HG03521 (cell line): Measurements from ENCODE around the gene RBM4.
"Not testable (repeated sequence)": the region's sequence is repeated elsewhere in the genome, so short reads cannot be mapped to it uniquely, and the experiment has no call there.

ENCODE experiments used
- ATAC-seq: cut with Tn5 transposase; IDR thresholded peaks from one replicate; pipeline ENCODE4 v1.9.1; 2021; ENCODE audit warnings: mild to moderate bottlenecking, moderate library complexity; ENCODE audit not compliant: unreplicated experiment

Gene RBM4

GRCh38 chr11:66616379-66617154 lies 21.9 kb upstream of the RBM4 start, which contains the start of gene RBM14:
Gene RBM14, plus strand, starts transcription at chr11:66616630. Its CDS starts 91 bp downstream, at chr11:66616721.
- ATAC-seq: peak; percentile 94

GRCh38 chr11:66617155-66617834 lies 21.2 kb upstream of the RBM4 start:
- ATAC-seq: no peak

GRCh38 chr11:66619080-66619554 lies 19.4 kb upstream of the RBM4 start:
- no peak for ATAC-seq

GRCh38 chr11:66624450-66624849 lies 14.1 kb upstream of the RBM4 start:
- no peak for ATAC-seq

GRCh38 chr11:66625041-66625751 lies 13.3 kb upstream of the RBM4 start:
- no peak for ATAC-seq

GRCh38 chr11:66625752-66626149 lies 12.8 kb upstream of the RBM4 start:
- no peak for ATAC-seq

GRCh38 chr11:66626382-66626781 lies 12.1 kb upstream of the RBM4 start:
- ATAC-seq: no peak

- ATAC-seq: no peak
Measured at GRCh38 chr11:66626926-66627325, 11.6 kb upstream of the RBM4 start.

- no peak for ATAC-seq
Measured at GRCh38 chr11:66628061-66628603, 10.4 kb upstream of the RBM4 start.

GRCh38 chr11:66629356-66629755 lies 9.1 kb upstream of the RBM4 start:
- no peak for ATAC-seq

- ATAC-seq: no peak
Measured at GRCh38 chr11:66631883-66632282, 6.6 kb upstream of the RBM4 start.

GRCh38 chr11:66632952-66633351 lies 5.6 kb upstream of the RBM4 start:
- no peak for ATAC-seq

- no peak for ATAC-seq
Measured at GRCh38 chr11:66636411-66636810, 2.1 kb upstream of the RBM4 start.

- no peak for ATAC-seq
Measured at GRCh38 chr11:66637557-66638176, 836 bp upstream of the RBM4 start.

GRCh38 chr11:66639066-66639813 lies 737 bp downstream of the RBM4 start:
- no peak for ATAC-seq

- ATAC-seq: not testable (repeated sequence)
Measured at GRCh38 chr11:66639814-66640340, 1.4 kb downstream of the RBM4 start.

- no peak for ATAC-seq
Measured at GRCh38 chr11:66641834-66642233, 3.3 kb downstream of the RBM4 start.

- ATAC-seq: no peak
Measured at GRCh38 chr11:66643745-66644437, 5.4 kb downstream of the RBM4 start.

- ATAC-seq: no peak
Measured at GRCh38 chr11:66646828-66647227, 8.3 kb downstream of the RBM4 start.
